SK-N-SH treated with all-trans-retinoic acid at 6 μM for 48 hours (cell line): ENCODE measurements around the gene ELFN1.

Source experiments
- CSDC2 ChIP-seq: fragments of 250-450 bp; sonication (Bioruptor Pico); IDR thresholded peaks from 2 replicates; pipeline ENCODE4 v1.5.0; 2020; ENCODE audit warnings: mild to moderate bottlenecking, moderate library complexity
- OSR1 ChIP-seq: fragments of 250-450 bp; sonication (Bioruptor Pico); IDR thresholded peaks from 2 replicates; pipeline ENCODE4 v1.8.0; 2022; ENCODE audit warnings: moderate library complexity, mild to moderate bottlenecking, inconsistent platforms
- PPARA ChIP-seq: fragments of 250-450 bp; sonication (Bioruptor Pico); IDR thresholded peaks from 2 replicates; pipeline ENCODE4 v1.5.0; 2020; ENCODE audit warnings: mild to moderate bottlenecking, borderline replicate concordance
- RARB ChIP-seq: fragments of 250-450 bp; sonication (Bioruptor Pico); IDR thresholded peaks from 2 replicates; pipeline ENCODE4 v1.8.0; 2021; ENCODE audit warnings: mild to moderate bottlenecking, moderate library complexity
- ZFP3 ChIP-seq: fragments of 250-450 bp; sonication (Bioruptor Pico); IDR thresholded peaks from 2 replicates; pipeline ENCODE4 v1.5.0; 2020; ENCODE audit warnings: mild to moderate bottlenecking, moderate library complexity
- TF ChIP-seq, protein P1 (sequence below): fragments of 250-450 bp; sonication (Bioruptor Pico); IDR thresholded peaks from 2 replicates; pipeline ENCODE4 v1.5.0; 2020; ENCODE audit warnings: mild to moderate bottlenecking, moderate library complexity

DNA sequence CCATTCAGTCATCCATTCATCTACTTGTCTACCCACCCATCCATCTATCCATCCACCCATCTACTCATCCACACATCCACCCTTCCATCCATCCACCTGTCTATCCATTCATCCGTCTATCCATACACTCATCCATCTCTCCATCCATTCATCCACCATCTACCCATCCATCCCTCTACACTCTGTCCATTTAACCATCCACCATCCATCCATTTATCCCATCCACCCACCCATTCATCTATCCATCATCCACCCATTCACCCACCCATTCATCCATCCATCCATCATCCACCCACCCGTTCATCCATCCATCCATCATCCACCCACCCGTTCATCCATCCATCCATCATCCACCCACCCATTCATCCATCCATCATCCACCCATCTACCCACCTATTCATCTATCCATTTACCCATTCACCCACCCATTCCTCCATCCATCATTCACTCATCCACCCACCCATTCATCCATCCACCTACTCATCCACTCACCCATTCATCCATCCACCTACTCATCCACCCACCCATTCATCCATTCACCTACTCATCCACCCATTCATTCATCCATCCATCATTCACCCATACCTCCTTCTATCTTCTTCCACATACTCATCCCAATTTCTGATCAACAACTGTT lies 39.3 kb upstream of the ELFN1 start:
- TF ChIP-seq OSR1 (CRISPR knock-in tag) (no peak), RARB (CRISPR knock-in tag) (no peak), CSDC2 (CRISPR knock-in tag) (no peak), PPARA (CRISPR knock-in tag) (no peak), ZFP3 (CRISPR knock-in tag) (no peak)
- TF ChIP-seq, protein P1, sequence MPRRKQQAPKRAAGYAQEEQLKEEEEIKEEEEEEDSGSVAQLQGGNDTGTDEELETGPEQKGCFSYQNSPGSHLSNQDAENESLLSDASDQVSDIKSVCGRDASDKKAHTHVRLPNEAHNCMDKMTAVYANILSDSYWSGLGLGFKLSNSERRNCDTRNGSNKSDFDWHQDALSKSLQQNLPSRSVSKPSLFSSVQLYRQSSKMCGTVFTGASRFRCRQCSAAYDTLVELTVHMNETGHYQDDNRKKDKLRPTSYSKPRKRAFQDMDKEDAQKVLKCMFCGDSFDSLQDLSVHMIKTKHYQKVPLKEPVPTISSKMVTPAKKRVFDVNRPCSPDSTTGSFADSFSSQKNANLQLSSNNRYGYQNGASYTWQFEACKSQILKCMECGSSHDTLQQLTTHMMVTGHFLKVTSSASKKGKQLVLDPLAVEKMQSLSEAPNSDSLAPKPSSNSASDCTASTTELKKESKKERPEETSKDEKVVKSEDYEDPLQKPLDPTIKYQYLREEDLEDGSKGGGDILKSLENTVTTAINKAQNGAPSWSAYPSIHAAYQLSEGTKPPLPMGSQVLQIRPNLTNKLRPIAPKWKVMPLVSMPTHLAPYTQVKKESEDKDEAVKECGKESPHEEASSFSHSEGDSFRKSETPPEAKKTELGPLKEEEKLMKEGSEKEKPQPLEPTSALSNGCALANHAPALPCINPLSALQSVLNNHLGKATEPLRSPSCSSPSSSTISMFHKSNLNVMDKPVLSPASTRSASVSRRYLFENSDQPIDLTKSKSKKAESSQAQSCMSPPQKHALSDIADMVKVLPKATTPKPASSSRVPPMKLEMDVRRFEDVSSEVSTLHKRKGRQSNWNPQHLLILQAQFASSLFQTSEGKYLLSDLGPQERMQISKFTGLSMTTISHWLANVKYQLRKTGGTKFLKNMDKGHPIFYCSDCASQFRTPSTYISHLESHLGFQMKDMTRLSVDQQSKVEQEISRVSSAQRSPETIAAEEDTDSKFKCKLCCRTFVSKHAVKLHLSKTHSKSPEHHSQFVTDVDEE (CRISPR knock-in tag), result no peak
